NT2/D1 (cell line): ENCODE data around the gene TARS2.

ENCODE experiments used
- DNase-seq: peaks from one replicate; pipeline ENCODE4 v3.0.0-alpha.2; 2011; ENCODE audit warnings: low read depth, low spot score
- H3K27me3 ChIP-seq: 2 replicates; pipeline ENCODE4 v1.6.0; 2011; ENCODE audit warnings: mild to moderate bottlenecking; ENCODE audit not compliant: insufficient read length, insufficient read depth
- H3K36me3 ChIP-seq: 2 replicates; pipeline ENCODE4 v1.6.1; 2011; ENCODE audit warnings: mild to moderate bottlenecking, low read length, mixed read lengths; ENCODE audit not compliant: insufficient read depth, insufficient read length
- H3K4me1 ChIP-seq: 2 replicates; pipeline ENCODE4 v1.5.1; 2011; ENCODE audit not compliant: insufficient read depth, insufficient read length
- H3K4me3 ChIP-seq: 2 replicates; pipeline ENCODE4 v1.5.1; 2011; ENCODE audit warnings: low read depth; ENCODE audit not compliant: insufficient read length
- H3K9ac ChIP-seq: 2 replicates; pipeline ENCODE4 v1.6.0; 2011; ENCODE audit warnings: low read depth; ENCODE audit not compliant: insufficient read length
- H3K9me3 ChIP-seq: 2 replicates; pipeline ENCODE4 v1.5.1; 2011; ENCODE audit warnings: mild to moderate bottlenecking, low read length; ENCODE audit not compliant: insufficient read depth
- SUZ12 ChIP-seq: IDR thresholded peaks from 2 replicates; pipeline ENCODE4 v1.6.1; 2011; ENCODE audit not compliant: insufficient read length, insufficient read depth; ENCODE audit errors: extremely low read depth
- YY1 ChIP-seq: IDR thresholded peaks from 2 replicates; pipeline ENCODE4 v1.6.1; 2011; ENCODE audit not compliant: insufficient read length, insufficient read depth
- ZNF274 ChIP-seq: IDR thresholded peaks from 2 replicates; pipeline ENCODE4 v1.6.1; 2011; ENCODE audit warnings: mild to moderate bottlenecking, low read depth, low read length

The TARS2 gene

GRCh38 chr1:150529017-150529416 lies 41.8 kb downstream of the TARS2 start:
- DNase-seq = no peak
- Histone ChIP-seq H3K36me3 (no peaks in the 10 kb centered on the region), H3K9me3 (no peaks in the 10 kb centered on the region), H3K27me3 (no peaks in the 10 kb centered on the region), H3K9ac (no peak overlapping the region), H3K4me3 (no peak overlapping the region), H3K4me1 (peaks cover 15% of the 10 kb centered on the region)
- TF ChIP-seq ZNF274 (no peak), SUZ12 (no peak), YY1 (no peak)

DNA sequence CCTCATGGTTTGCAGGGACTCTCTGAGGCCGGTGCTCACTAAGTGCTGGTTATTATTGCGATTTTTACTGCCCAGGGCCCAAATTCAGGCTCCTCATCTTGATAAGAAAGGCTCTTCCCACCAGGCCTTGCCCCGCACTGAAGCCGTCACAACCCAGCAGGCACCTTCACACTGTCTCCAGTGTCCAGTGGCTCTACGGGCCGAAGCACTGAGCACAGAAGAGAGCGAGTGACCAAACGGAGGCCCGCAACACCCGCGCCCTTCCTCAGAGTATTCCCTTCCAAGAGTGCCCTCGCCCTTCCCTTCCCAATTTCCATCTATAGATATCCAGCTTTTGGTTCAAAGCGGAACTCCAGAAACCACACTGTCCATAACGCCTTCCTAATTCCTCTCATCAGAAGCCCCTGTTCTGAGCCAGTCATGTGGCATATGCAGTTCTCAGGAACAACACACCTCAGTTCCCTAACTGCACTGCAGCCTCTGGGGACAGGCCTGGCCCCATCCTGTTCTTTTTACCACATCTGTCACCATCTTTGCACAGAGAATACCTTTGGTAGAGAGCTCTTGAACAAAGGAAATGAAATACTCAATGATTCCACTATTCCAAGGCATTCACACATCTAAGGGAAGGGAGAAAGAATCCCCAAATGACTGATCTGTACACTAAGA lies 43.4 kb downstream of the TARS2 start:
- H3K4me1 ChIP-seq = peaks cover 21% of the 10 kb centered on the region
- no peaks in the 10 kb centered on the region for H3K9me3 ChIP-seq
- H3K36me3 ChIP-seq = no peaks in the 10 kb centered on the region
- DNase-seq = no peak
- no peaks in the 10 kb centered on the region for H3K27me3 ChIP-seq
- H3K4me3 ChIP-seq = no peak overlapping the region
- no peak for TF ChIP-seq ZNF274
- TF ChIP-seq YY1 = no peak
- no peak for TF ChIP-seq SUZ12
- H3K9ac ChIP-seq = peak overlapping the region; percentile 6

- H3K4me3 ChIP-seq = no peak overlapping the region
- H3K9ac ChIP-seq = peak overlapping the region; percentile 39
- TF ChIP-seq YY1 (no peak), ZNF274 (no peak), SUZ12 (no peak)
- peaks cover 31% of the 10 kb centered on the region for H3K4me1 ChIP-seq
- no peaks in the 10 kb centered on the region for H3K27me3 ChIP-seq
- H3K36me3 ChIP-seq = no peaks in the 10 kb centered on the region
- no peak for DNase-seq
- no peaks in the 10 kb centered on the region for H3K9me3 ChIP-seq
Measured at GRCh38 chr1:150532860-150533259, 45.6 kb downstream of the TARS2 start.

DNA sequence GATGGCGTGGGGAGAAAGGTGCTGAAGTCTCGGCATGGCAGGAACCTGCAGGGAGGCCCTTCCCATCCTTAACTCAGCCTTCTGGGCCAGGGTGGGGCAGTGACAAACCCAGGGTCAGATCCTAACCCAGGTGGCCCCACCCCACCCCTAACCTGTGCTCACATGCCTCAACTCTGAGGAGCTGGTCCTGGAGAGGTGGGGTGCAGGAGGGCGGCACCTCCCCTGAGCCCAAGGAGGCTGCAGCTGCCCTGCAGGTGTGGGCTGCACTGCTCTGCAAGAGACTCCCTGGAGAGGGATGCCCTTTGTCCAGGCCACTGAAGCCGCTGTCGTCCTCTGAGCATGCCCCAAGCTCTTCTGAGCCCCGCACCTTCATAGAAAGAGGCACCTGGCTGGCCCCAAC lies 46.8 kb downstream of the TARS2 start:
- DNase-seq = no peak
- H3K36me3 ChIP-seq = no peaks in the 10 kb centered on the region
- H3K4me1 ChIP-seq = peaks cover 34% of the 10 kb centered on the region
- no peaks in the 10 kb centered on the region for H3K27me3 ChIP-seq
- no peak for TF ChIP-seq YY1
- no peak for TF ChIP-seq SUZ12
- no peak for TF ChIP-seq ZNF274
- no peak overlapping the region for H3K9ac ChIP-seq
- H3K9me3 ChIP-seq = no peaks in the 10 kb centered on the region
- H3K4me3 ChIP-seq = no peak overlapping the region

GRCh38 chr1:150535511-150536287 lies 48.5 kb downstream of the TARS2 start:
- TF ChIP-seq ZNF274 = no peak
- TF ChIP-seq SUZ12 = no peak
- no peak for TF ChIP-seq YY1
- no peaks in the 10 kb centered on the region for H3K27me3 ChIP-seq
- H3K4me1 ChIP-seq = peaks cover 34% of the 10 kb centered on the region
- H3K9me3 ChIP-seq = no peaks in the 10 kb centered on the region
- H3K9ac ChIP-seq = no peak overlapping the region
- H3K36me3 ChIP-seq = no peaks in the 10 kb centered on the region
- no peak for DNase-seq
- H3K4me3 ChIP-seq = no peak overlapping the region

GRCh38 chr1:150536836-150537731 lies 49.9 kb downstream of the TARS2 start:
- no peaks in the 10 kb centered on the region for H3K27me3 ChIP-seq
- TF ChIP-seq SUZ12 (no peak), YY1 (no peak), ZNF274 (no peak)
- H3K9me3 ChIP-seq = no peaks in the 10 kb centered on the region
- peaks cover 30% of the 10 kb centered on the region for H3K4me1 ChIP-seq
- H3K9ac ChIP-seq = peak overlapping the region; percentile 43
- H3K36me3 ChIP-seq = no peaks in the 10 kb centered on the region
- H3K4me3 ChIP-seq = no peak overlapping the region
- no peak for DNase-seq
